Heart left ventricle (tissue), 16 donors: ENCODE results near the gene BEST1. TPM values are rescaled to one million over a fixed set of nuclear protein-coding genes. Genes with fewer than 3 reads are reported as not detected.

Experiments used
- ATAC-seq, 4 donors: fragments of 200-7000 bp; cut with Tn5 transposase; one replicate each; pipeline ENCODE4 v1.9.1; 2020 to 2022; ENCODE audit warnings: moderate library complexity in 4 of 4, mild to moderate bottlenecking in 3 of 4, moderate number of reproducible peaks in 1 of 4
- DNase-seq, 5 donors: peaks; one replicate each; pipeline ENCODE4 v3.0.0-alpha.2; 2020
- H3K27ac ChIP-seq, 12 donors: fragments of 200-600 bp; sonication (generic) in 4 of 12; one replicate each; pipeline versions ENCODE4 v1.5.0 to v1.8.0; 2016 to 2022; ENCODE audit warnings: mild to moderate bottlenecking in 2 of 12
- H3K27me3 ChIP-seq, 9 donors: fragments of 200-600 bp; sonication (generic) in 2 of 9; one replicate each; pipeline versions ENCODE4 v1.5.1 to v1.8.0; 2016 to 2022; ENCODE audit warnings: mild to moderate bottlenecking in 3 of 9
- H3K36me3 ChIP-seq, 9 donors: fragments of 200-600 bp; sonication (generic) in 2 of 9; one replicate each; pipeline versions ENCODE4 v1.5.0 to v1.8.0; 2018 to 2022; ENCODE audit warnings: mild to moderate bottlenecking in 2 of 9
- H3K4me1 ChIP-seq, 12 donors: fragments of 200-600 bp; sonication (generic) in 4 of 12; one replicate each; pipeline versions ENCODE4 v1.5.0 to v1.8.0; 2016 to 2022; ENCODE audit warnings: mild to moderate bottlenecking in 3 of 12
- H3K4me3 ChIP-seq, 12 donors: fragments of 200-600 bp; sonication (generic) in 4 of 12; one replicate each; pipeline versions ENCODE4 v1.5.0 to v1.8.0; 2017 to 2022; ENCODE audit warnings: mild to moderate bottlenecking in 9 of 12, moderate library complexity in 4 of 12
- H3K9me3 ChIP-seq, 12 donors: fragments of 200-600 bp; sonication (generic) in 4 of 12; one replicate each; pipeline versions ENCODE4 v1.5.0 to v1.8.0; 2016 to 2022; ENCODE audit warnings: mild to moderate bottlenecking in 1 of 12
- CTCF ChIP-seq, 12 donors: fragments of 200-600 bp; sonication (generic) in 4 of 12; IDR thresholded peaks; one replicate each; pipeline versions ENCODE4 v1.5.0 to v1.8.0; 2018 to 2022; ENCODE audit warnings: antibody characterized with exemption in 12 of 12, mild to moderate bottlenecking in 5 of 12
- POLR2A ChIP-seq, 2 donors: fragments of 450-650 bp; IDR thresholded peaks; one replicate each; pipeline ENCODE4 v1.6.1; 2017; ENCODE audit warnings: antibody characterized with exemption in 2 of 2, mild to moderate bottlenecking in 2 of 2, moderate library complexity in 2 of 2
- WGBS, 4 donors: extraction: QIAGEN DNeasy Blood & Tissue Kit in 2 of 4; methylation state at CpG; one replicate each; pipeline versions ENCODE4 v1.1.5 to v1.1.7; 2013 to 2018; 5-methylcytosine and 5-hydroxymethylcytosine counted together
- intact Hi-C, 10 donors: fragments of 100-400 bp; cut with DNase I; formaldehyde crosslinking; loops; one replicate each; pipeline versions ENCODE4 v1.11.1 to v1.14.2; 2022
- polyA plus RNA-seq, 2 donors: library from polyadenylated mRNA; stranded (reverse); fragments of 200-250 nt; gene quantifications; one replicate each; pipeline ENCODE4 v1.2.3, GENCODE V29; 2013
- total RNA-seq, 9 donors: library from RNA; depleted of rRNA in 2 of 9; stranded (reverse); fragments of >200 nt in 2 of 9; fragmentation: NEBNext Ultra II Directional in 3 of 9; extraction: Animal tissue kit (Norgen Biotek cat#: 25700) in 3 of 9; gene quantifications; one replicate each; pipeline versions ENCODE4 v1.1.0 to v1.2.4, GENCODE V29; 2016 to 2023
- donor health status: ischemic (EF 13 %, LVEDD 7.1; RV severe dilation, severe dysfunction).
- donor health status: healthy with polysubstance abuse.
- donor health status: DM: no; HTN: yes; CAD: no.
- donor health status: DM: no; HTN: no; CAD: no.
- donor health status: ischemic (EF 25% LVEDD 6.9; RV normal size, moderate dysfunction).
- donor health status: ischemic (EF 25% LVEDD 5.7; RV mildly dilated, moderate dysfunction).
- donor health status: healthy.
- donor health status: DM: yes; HTN: yes; CAD: no.
- donor health status: ischemic (EF 35%, LVEDD 5.7; RV mildly dilated, moderate dysfunction).
- donor health status: nonischemic (EF 11% LVEDD 7.7; RV severe dilation, severe dysfunction).
- donor health status: DM: yes; HTN: yes; CAD: no.
- donor health status: PGD.
- donor health status: ischemic (EF 29% LVEDD 5.4; RV normal size, mild dysfunction).
- donor health status: nonischemic (EF 23%, LVEDD 6.1; RV moderate dilation, normal function).

BEST1 gene
- total and polyA plus RNA-seq, 11 donors, result 0.64 to 4.4 (median 1.2) TPM

DNA sequence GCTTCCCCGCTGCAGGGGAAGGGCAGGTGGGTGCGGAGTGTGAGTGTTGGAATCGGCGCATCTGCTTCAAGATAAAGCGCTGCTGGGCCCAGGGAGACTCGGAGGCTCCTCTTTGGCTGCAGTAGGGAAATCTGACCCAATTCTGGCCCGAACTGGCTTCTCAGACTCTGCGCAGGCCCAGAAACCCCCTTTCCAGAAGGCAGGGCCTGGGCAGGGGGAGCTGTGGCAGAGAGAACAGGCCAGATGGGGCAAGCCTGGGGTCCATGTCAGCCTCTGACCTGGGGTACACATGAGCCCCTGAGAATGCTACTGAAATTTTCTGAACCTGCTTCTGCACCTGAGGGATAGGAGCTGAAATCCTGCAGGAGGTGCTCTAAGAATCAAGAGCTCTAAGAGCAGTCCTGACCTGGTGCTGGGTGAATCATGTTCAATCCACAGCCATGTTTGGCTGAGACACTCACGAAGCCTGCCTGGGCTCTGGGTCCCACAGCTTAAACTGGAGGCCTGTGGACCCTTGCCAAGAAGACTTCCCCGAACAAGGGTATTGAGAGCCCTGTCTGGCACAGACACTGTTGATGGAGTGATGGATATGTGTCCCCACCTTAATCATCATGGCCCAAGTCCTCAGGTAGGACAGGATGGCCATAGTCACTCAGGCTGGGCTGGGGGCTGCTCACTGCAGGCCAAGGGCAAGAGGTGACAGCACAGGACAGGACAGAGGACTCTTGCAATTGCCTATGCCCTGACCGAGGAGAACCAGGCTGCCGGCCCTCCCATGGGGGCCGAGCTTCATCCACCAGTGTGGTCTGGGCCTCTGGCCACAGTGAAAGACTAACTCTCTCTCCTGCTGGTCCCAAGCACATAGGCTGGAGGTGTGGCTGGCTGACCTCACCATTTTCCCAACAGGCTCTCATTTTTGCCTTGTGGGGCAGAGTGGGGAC is 39.7 kb upstream of the BEST1 start:
- peak overlapping the region in 8 of 12 donors; percentile 6 to 64 (median 38) for H3K27ac ChIP-seq
- ATAC-seq, result peak in 1 of 4 donors; percentile 22
- peak in 2 of 5 donors; percentile 45 to 62 for DNase-seq
- peaks cover 0 to 26% (median 12%) of the 10 kb centered on the region in 9 donors for H3K36me3 ChIP-seq
- TF ChIP-seq POLR2A (IDR thresholded peaks at IDR 0.05) (no peak), CTCF (IDR thresholded peaks at IDR 0.05) (no peak)
- no peaks in the 10 kb centered on the region for H3K9me3 ChIP-seq
- peaks cover 0 to 64% (median 31%) of the 10 kb centered on the region in 12 donors for H3K4me1 ChIP-seq
- H3K4me3 ChIP-seq, result no peak overlapping the region
- H3K27me3 ChIP-seq, result no peaks in the 10 kb centered on the region
- intact Hi-C loops, result no loop called here
- WGBS, 4 donors, result 81 to 86% (median 84%) methylated on average over 9 to 13 of the region's 13 CpGs

GRCh38 chr11:61911128-61911700 is 38.9 kb upstream of the BEST1 start:
- peak overlapping the region in 1 of 12 donors; percentile 2 for H3K4me3 ChIP-seq
- WGBS, 4 donors, result 75 to 80% (median 76%) methylated on average over 7 of the region's 7 CpGs
- peaks cover 0 to 19% (median 9%) of the 10 kb centered on the region in 9 donors for H3K36me3 ChIP-seq
- TF ChIP-seq POLR2A (IDR thresholded peaks at IDR 0.05), result no peak
- TF ChIP-seq CTCF (IDR thresholded peaks at IDR 0.05), result no peak
- peak overlapping the region in 8 of 12 donors; percentile 6 to 64 (median 43) for H3K27ac ChIP-seq
- intact Hi-C loops, result no loop called here
- H3K9me3 ChIP-seq, result no peaks in the 10 kb centered on the region
- peak in 3 of 5 donors; percentile 3 to 18 (median 6) for DNase-seq
- peaks cover 0 to 66% (median 31%) of the 10 kb centered on the region in 12 donors for H3K4me1 ChIP-seq
- peaks cover 0 to under 1% (median 0%) of the 10 kb centered on the region in 9 donors for H3K27me3 ChIP-seq
- ATAC-seq, result no peak

- peak overlapping the region in 8 of 12 donors; percentile 4 to 62 (median 35) for H3K27ac ChIP-seq
- H3K4me3 ChIP-seq, result peak overlapping the region in 1 of 12 donors; percentile 2
- intact Hi-C loops, result no loop called here
- ATAC-seq (peak in 2 of 4 donors; percentile 3 to 9), DNase-seq (peak in 2 of 5 donors; percentile 18 to 31)
- H3K4me1 ChIP-seq, result peaks cover 0 to 74% (median 34%) of the 10 kb centered on the region in 12 donors
- WGBS, 4 donors, result 70 to 78% (median 73%) methylated on average over 12 to 17 of the region's 17 CpGs
- no peaks in the 10 kb centered on the region for H3K9me3 ChIP-seq
- H3K27me3 ChIP-seq, result peaks cover 0 to 4% (median 0%) of the 10 kb centered on the region in 9 donors
- H3K36me3 ChIP-seq, result peaks cover 0 to 12% (median 2%) of the 10 kb centered on the region in 9 donors
- TF ChIP-seq CTCF (IDR thresholded peaks at IDR 0.05) (no peak), POLR2A (IDR thresholded peaks at IDR 0.05) (no peak)
Measured at GRCh38 chr11:61911701-61912529, 38.2 kb upstream of the BEST1 start.
